Activated B cell treated with CpG ODN at 0.5 μM for 24 hours (primary cell): Measurements from ENCODE around the gene CX3CR1. TPM values are rescaled to one million over a fixed set of nuclear protein-coding genes. Genes with fewer than 3 reads are reported as not detected.

Source experiments
- ATAC-seq: fragments of 200-7000 bp; cut with Tn5 transposase; one replicate; pipeline ENCODE4 v1.10.0; 2021; ENCODE audit warnings: low read depth, mild to moderate bottlenecking, moderate library complexity
- CTCF ChIA-PET: fragments of 350-600 bp; sonication (Branson Sonifier 250); formaldehyde crosslinking; loops from one replicate; lab custom pipeline; 2021; ENCODE audit warnings: antibody characterized with exemption; lab: Charles Lee
- POLR2A ChIA-PET: fragments of 350-600 bp; sonication (Branson Sonifier 250); formaldehyde crosslinking; loops from one replicate; lab custom pipeline; 2021; ENCODE audit warnings: antibody characterized with exemption; lab: Charles Lee
- DNase-seq: peaks from one replicate; pipeline ENCODE4 v3.0.0; 2022
- H3K27ac Mint-ChIP-seq: one replicate; pipeline ENCODE4 v1.8.0; 2020; ENCODE audit warnings: mixed read lengths
- H3K27me3 Mint-ChIP-seq: one replicate; pipeline ENCODE4 v1.8.0; 2021; ENCODE audit warnings: mixed read lengths
- H3K36me3 Mint-ChIP-seq: one replicate; pipeline ENCODE4 v1.8.0; 2021; ENCODE audit warnings: low read depth, mixed read lengths
- H3K4me1 Mint-ChIP-seq: one replicate; pipeline ENCODE4 v1.8.0; 2021; ENCODE audit warnings: mixed read lengths
- H3K4me3 Mint-ChIP-seq: one replicate; pipeline ENCODE4 v1.8.0; 2020; ENCODE audit warnings: mild to moderate bottlenecking, mixed read lengths
- H3K9me3 Mint-ChIP-seq: one replicate; pipeline ENCODE4 v1.8.0; 2020; ENCODE audit warnings: mixed read lengths
- intact Hi-C: fragments of 100-400 bp; cut with micrococcal nuclease; formaldehyde crosslinking; loops from one replicate; pipeline ENCODE4 v1.15.1; 2024
- total RNA-seq: library from RNA; stranded (reverse); gene quantifications from 2 replicates; pipeline ENCODE4 v1.2.3, GENCODE V29; 2022
- TF ChIP-seq, protein P1 (sequence below): fragments of 200-600 bp; IDR thresholded peaks from one replicate; pipeline ENCODE4 v1.8.0; 2022; ENCODE audit warnings: antibody characterized with exemption, mild to moderate bottlenecking

Gene CX3CR1
- total RNA-seq, 1 donor from 2014 or later, result 0.38 TPM

DNA sequence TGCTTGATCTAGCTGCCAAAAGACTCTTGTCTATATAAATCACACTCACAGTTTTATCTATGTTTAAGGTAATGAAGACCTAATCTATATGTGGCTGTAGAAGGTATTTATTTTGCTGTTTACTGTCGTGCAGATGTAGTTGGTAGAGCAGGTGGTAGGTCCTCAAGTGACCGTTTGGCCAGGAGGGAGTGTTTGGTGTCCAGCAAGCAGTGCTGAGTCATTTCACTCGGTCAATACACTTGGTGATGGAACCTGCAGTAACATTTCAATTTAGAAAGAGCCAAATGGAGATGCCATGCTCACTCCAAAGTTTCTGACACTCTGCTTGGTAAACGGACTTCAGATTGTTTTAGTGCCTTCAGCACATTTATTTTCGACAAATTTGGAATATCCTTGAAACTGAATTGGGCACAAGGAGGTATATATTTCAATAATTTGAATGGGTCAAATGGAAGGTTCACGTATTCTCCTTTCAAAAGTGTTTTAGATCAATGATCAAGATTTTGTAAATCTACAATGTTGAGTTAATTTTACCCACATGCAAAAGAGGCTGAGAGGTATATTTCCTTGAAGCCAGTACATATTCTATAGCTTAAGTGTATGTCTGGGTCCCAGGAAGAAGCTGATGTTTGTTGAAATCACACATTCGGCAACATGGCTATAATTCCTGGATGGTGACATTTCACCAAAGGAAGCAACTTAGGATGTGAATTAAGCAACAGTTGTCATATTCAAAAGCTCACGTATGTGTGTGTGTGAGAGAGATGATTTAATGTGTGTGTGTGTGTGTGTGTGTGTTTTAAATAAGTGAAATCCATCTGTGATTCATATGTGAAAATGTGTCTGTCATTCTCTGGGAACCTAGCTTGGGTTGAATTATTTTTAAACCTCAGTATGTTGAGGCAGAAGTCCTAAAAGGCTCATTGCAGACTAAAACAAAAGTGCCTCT is 7.7 kb upstream of the CX3CR1 start:
- Mint-ChIP-seq H3K4me3 (no peak overlapping the region), H3K27ac (no peak overlapping the region), H3K9me3 (no peaks in the 10 kb centered on the region), H3K36me3 (no peaks in the 10 kb centered on the region), H3K27me3 (peaks cover 4% of the 10 kb centered on the region), H3K4me1 (peaks cover 31% of the 10 kb centered on the region)
- DNase-seq (no peak), ATAC-seq (no peak)
- ChIA-PET POLR2A (interaction anchor here (0.7 to 2.5 kb wide), 13 partner anchors 31 to 200 kb away, joined by 3 to 39 read pairs (median 8); partner anchors contain the start of genes GORASP1, RPSA, TTC21A and XIRP1), CTCF (interaction anchor here (0.7 to 10.0 kb wide), 49 partner anchors 8 to 791 kb away, joined by 3 to 585 read pairs (median 5); partner anchors contain the start of genes CX3CR1, EXOG, GORASP1 and TTC21A)
- intact Hi-C loops, result loop anchor here (1.0 to 5.0 kb wide), 13 partner anchors 26 to 766 kb away; partner anchors contain the start of genes RPSA, SLC25A38 and WDR48
- TF ChIP-seq, protein P1, sequence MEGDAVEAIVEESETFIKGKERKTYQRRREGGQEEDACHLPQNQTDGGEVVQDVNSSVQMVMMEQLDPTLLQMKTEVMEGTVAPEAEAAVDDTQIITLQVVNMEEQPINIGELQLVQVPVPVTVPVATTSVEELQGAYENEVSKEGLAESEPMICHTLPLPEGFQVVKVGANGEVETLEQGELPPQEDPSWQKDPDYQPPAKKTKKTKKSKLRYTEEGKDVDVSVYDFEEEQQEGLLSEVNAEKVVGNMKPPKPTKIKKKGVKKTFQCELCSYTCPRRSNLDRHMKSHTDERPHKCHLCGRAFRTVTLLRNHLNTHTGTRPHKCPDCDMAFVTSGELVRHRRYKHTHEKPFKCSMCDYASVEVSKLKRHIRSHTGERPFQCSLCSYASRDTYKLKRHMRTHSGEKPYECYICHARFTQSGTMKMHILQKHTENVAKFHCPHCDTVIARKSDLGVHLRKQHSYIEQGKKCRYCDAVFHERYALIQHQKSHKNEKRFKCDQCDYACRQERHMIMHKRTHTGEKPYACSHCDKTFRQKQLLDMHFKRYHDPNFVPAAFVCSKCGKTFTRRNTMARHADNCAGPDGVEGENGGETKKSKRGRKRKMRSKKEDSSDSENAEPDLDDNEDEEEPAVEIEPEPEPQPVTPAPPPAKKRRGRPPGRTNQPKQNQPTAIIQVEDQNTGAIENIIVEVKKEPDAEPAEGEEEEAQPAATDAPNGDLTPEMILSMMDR, result no peak

DNA sequence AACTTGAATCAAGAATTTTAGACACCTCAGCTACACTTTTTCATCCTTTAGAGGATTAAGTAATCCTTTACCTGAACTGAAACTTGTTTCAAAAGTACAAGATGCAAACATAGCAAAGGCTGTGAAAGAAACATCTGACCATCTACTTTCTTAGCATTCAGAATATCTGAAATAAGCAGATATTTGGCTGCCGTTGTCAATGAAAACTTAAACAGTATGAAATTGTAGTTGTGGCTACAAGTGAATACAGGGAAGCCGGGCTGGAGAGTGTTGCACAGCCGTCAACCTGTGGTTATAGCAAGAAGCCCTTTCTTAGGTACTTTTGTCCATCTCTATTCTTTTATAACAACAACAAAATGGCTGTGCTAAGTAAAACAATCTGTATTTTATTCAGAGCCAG is 6.9 kb upstream of the CX3CR1 start:
- Mint-ChIP-seq H3K27me3 (peaks cover under 1% of the 10 kb centered on the region), H3K36me3 (no peaks in the 10 kb centered on the region), H3K27ac (no peak overlapping the region), H3K4me3 (no peak overlapping the region), H3K4me1 (peaks cover 33% of the 10 kb centered on the region), H3K9me3 (no peaks in the 10 kb centered on the region)
- DNase-seq, result no peak
- POLR2A ChIA-PET, result interaction anchor here (0.7 to 2.5 kb wide), 2 partner anchors 45 to 96 kb away, joined by 10 to 39 read pairs; partner anchors contain the start of gene XIRP1
- ATAC-seq, result no peak
- intact Hi-C loops, result loop anchor here (5.0 kb wide), 1 partner anchor 199 kb away; no protein-coding TSS in a partner anchor
- CTCF ChIA-PET, result interaction anchor here (1.2 to 10.0 kb wide), 5 partner anchors 73 to 220 kb away, joined by 3 to 585 read pairs (median 37); partner anchors contain the start of gene XIRP1
- TF ChIP-seq, protein P1, result no peak

DNA sequence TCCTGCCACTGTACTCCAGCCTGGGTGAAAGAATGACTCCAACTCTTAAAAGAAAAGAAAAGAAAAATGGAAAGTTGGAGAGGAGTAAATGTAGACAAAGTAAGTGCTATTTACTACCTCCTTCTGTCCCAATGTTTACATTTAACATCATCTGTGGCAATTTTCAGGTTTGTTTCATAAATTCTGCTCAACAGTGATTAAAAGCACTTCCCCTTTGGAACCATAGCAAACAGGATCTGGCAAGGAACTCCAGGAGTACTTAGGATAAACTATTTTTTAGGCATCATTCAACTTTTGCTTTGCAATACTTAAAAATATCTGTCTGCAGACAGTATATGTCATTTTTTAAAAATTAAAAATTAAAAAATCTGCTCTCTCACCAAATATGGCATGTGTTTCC is 5.5 kb upstream of the CX3CR1 start:
- CTCF ChIA-PET, result interaction anchor here (8.9 to 10.0 kb wide), 2 partner anchors 72 to 95 kb away, joined by 209 to 585 read pairs; partner anchors contain the start of gene XIRP1
- Mint-ChIP-seq H3K4me3 (no peak overlapping the region), H3K36me3 (no peaks in the 10 kb centered on the region), H3K27me3 (no peaks in the 10 kb centered on the region), H3K27ac (no peak overlapping the region), H3K4me1 (peaks cover 47% of the 10 kb centered on the region), H3K9me3 (no peaks in the 10 kb centered on the region)
- no peak for DNase-seq
- intact Hi-C loops, result loop anchor here (5.0 kb wide), 1 partner anchor 198 kb away; no protein-coding TSS in a partner anchor
- no peak for ATAC-seq
- TF ChIP-seq, protein P1, result no peak
- POLR2A ChIA-PET, result interaction anchor here (0.5 to 0.7 kb wide), 3 partner anchors 8 to 76 kb away, joined by 3 to 8 read pairs (median 3); no protein-coding TSS in a partner anchor

DNA sequence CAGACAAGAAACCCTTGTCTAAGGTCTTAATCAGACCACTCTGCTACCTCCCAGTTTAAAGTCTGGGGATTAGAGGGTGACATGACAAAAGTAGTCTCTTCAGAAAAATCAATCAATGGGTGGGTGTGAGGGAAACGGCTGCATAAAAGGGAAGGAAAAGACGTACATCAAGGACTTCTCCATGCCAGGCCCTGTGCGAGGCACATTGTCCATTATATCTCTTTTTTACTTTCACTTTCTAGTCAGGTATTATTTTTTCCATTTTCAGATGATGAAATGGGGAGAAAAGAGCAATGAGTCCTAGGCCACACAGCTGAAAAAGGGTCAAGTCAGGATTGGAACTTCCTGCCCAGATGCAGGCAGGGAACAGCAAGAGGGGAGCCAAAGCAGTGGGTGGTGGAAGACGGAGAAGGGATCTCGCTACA is 4.6 kb upstream of the CX3CR1 start:
- ATAC-seq (no peak), DNase-seq (no peak)
- no peaks in the 10 kb centered on the region for H3K36me3 Mint-ChIP-seq
- H3K9me3 Mint-ChIP-seq, result no peaks in the 10 kb centered on the region
- H3K4me1 Mint-ChIP-seq, result peaks cover 49% of the 10 kb centered on the region
- no peak overlapping the region for H3K27ac Mint-ChIP-seq
- TF ChIP-seq, protein P1, result no peak
- no peaks in the 10 kb centered on the region for H3K27me3 Mint-ChIP-seq
- no peak overlapping the region for H3K4me3 Mint-ChIP-seq
- POLR2A ChIA-PET, result no interaction called here
- intact Hi-C loops, result no loop called here
- CTCF ChIA-PET, result interaction anchor here (0.9 to 1.2 kb wide), 2 partner anchors 77 to 94 kb away, joined by 3 to 4 read pairs; no protein-coding TSS in a partner anchor
